HUES64 (cell line): Measurements from ENCODE around the gene DNMT3L.
"Not testable (repeated sequence)": the region's sequence is repeated elsewhere in the genome, so short reads cannot be mapped to it uniquely, and the experiment has no call there.

Source experiments
- H3K27ac ChIP-seq: 2 replicates; pipeline ENCODE4 v1.7.0; 2013; ENCODE audit warnings: low read depth, low read length, inconsistent platforms
- H3K27me3 ChIP-seq: 2 replicates; pipeline ENCODE4 v1.6.1; 2013; ENCODE audit warnings: mild to moderate bottlenecking, low read length; ENCODE audit not compliant: insufficient read depth
- H3K36me3 ChIP-seq: 2 replicates; pipeline ENCODE4 v1.6.1; 2013; ENCODE audit warnings: mild to moderate bottlenecking, low read length; ENCODE audit not compliant: insufficient read depth
- H3K4me1 ChIP-seq: 2 replicates; pipeline ENCODE4 v1.6.1; 2013; ENCODE audit warnings: mild to moderate bottlenecking, low read length, moderate library complexity; ENCODE audit not compliant: insufficient read depth
- H3K4me3 ChIP-seq: 2 replicates; pipeline ENCODE4 v1.5.1; 2013; ENCODE audit warnings: mild to moderate bottlenecking, low read length, moderate library complexity
- H3K9ac ChIP-seq: 2 replicates; pipeline ENCODE4 v1.6.1; 2013; ENCODE audit warnings: mild to moderate bottlenecking, low read depth, low read length
- H3K9me3 ChIP-seq: 2 replicates; pipeline ENCODE4 v1.6.1; 2013; ENCODE audit warnings: low read depth, low read length; ENCODE audit not compliant: insufficient read depth
- WGBS: fragments of 150-250, 120-280 bp; methylation state at CpG from one replicate; pipeline ENCODE4 v1.1.7; 2013; ENCODE audit warnings: missing lambda C conversion rate; 5-methylcytosine and 5-hydroxymethylcytosine counted together

DNMT3L gene

DNA sequence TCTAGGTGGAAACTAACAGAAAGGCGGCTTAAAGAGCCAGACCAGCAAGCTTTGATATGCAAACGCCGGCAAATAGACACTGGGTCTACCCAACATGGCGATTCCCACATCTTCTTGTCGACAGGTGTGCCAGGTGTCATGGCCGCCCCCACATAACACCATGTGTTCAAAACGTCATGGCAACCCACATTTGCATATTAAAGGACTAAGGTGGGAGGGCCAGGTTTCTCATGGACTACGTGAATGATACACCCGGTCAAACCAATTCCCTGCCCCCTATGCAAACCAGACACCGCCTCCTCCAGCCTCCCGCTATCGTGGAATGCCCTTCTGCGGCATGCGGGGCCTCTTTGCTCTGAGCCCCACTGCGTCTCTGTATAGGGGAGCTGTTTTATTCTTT lies 62.2 kb downstream of the DNMT3L start:
- Histone ChIP-seq H3K9ac (no peak overlapping the region), H3K9me3 (no peaks in the 10 kb centered on the region), H3K27ac (no peak overlapping the region), H3K4me3 (no peak overlapping the region), H3K36me3 (no peaks in the 10 kb centered on the region), H3K27me3 (no peaks in the 10 kb centered on the region), H3K4me1 (no peaks in the 10 kb centered on the region)
- no CpG with 5 or more reads among the region's 15 CpGs for WGBS

DNA sequence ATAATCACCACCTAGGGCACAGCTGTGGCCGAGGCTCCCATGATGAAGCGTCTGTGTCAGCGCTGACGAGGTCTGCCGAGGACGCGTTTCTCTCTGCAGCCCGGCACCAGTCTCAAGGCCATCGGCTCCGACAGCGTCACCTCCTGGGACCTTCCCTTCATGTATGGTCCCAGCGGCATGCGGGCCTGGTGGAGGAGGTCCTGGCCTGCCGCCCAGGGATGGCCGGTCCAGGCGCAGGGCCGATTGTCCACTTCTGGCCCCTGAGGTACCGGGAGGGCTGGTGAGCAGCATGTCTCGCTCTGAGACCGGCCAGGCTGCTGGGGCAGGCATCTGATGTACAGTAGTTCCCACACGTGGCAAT lies 64.6 kb downstream of the DNMT3L start:
- H3K27me3 ChIP-seq, H3K4me3 ChIP-seq, H3K36me3 ChIP-seq, H3K9me3 ChIP-seq, H3K4me1 ChIP-seq, H3K27ac ChIP-seq, H3K9ac ChIP-seq: not testable (repeated sequence)
- no CpG with 5 or more reads among the region's 21 CpGs for WGBS
